ENCODE results near the gene SLC22A31. TPM values are rescaled to one million over a fixed set of nuclear protein-coding genes. Genes with fewer than 3 reads are reported as not detected.
"Not testable (repeated sequence)": the region's sequence is repeated elsewhere in the genome, so short reads cannot be mapped to it uniquely, and the experiment has no call there.

The SLC22A31 gene
- total RNA-seq, 1 donor from 2014 or later = 0.26 TPM

GRCh38 chr16:89195521-89196171, 4.7 kb downstream of the SLC22A31 start:
- FAIRE-seq (no peak), DNase-seq (ENCODE audit: low read depth) (no peak)
- Histone ChIP-seq H3K27me3 (ENCODE audit: control insufficient read depth, insufficient read depth, low read length) (peaks cover 19% of the 10 kb centered on the region), H3K4me3 (ENCODE audit: low read depth, low read length) (no peak overlapping the region), H3K36me3 (ENCODE audit: control insufficient read depth, insufficient read depth, low read length) (no peaks in the 10 kb centered on the region)
- no peak for TF ChIP-seq CTCF (IDR thresholded peaks at IDR 0.05; ENCODE audit: insufficient read depth, low read length, severe bottlenecking)

GRCh38 chr16:89194340-89195311, 5.7 kb downstream of the SLC22A31 start:
- no peaks in the 10 kb centered on the region for H3K36me3 ChIP-seq (ENCODE audit: control insufficient read depth, insufficient read depth, low read length)
- peaks cover 9% of the 10 kb centered on the region for H3K27me3 ChIP-seq (ENCODE audit: control insufficient read depth, insufficient read depth, low read length)
- no peak for DNase-seq (ENCODE audit: low read depth)
- no peak for TF ChIP-seq CTCF (IDR thresholded peaks at IDR 0.05; ENCODE audit: insufficient read depth, low read length, severe bottlenecking)
- H3K4me3 ChIP-seq (ENCODE audit: low read depth, low read length) = no peak overlapping the region
- no peak for FAIRE-seq

- Histone ChIP-seq H3K27me3 (ENCODE audit: control insufficient read depth, insufficient read depth, low read length) (peaks cover 5% of the 10 kb centered on the region), H3K4me3 (ENCODE audit: low read depth, low read length) (no peak overlapping the region), H3K36me3 (ENCODE audit: control insufficient read depth, insufficient read depth, low read length) (no peaks in the 10 kb centered on the region)
- DNase-seq (ENCODE audit: low read depth) (no peak), FAIRE-seq (no peak)
- no peak for TF ChIP-seq CTCF (IDR thresholded peaks at IDR 0.05; ENCODE audit: insufficient read depth, low read length, severe bottlenecking)
Observed at GRCh38 chr16:89193576-89194293, 6.6 kb downstream of the SLC22A31 start.

- peaks cover 5% of the 10 kb centered on the region for H3K27me3 ChIP-seq (ENCODE audit: control insufficient read depth, insufficient read depth, low read length)
- TF ChIP-seq CTCF (IDR thresholded peaks at IDR 0.05; ENCODE audit: insufficient read depth, low read length, severe bottlenecking) = no peak
- FAIRE-seq = no peak
- H3K4me3 ChIP-seq (ENCODE audit: low read depth, low read length) = peak overlapping the region; percentile 4
- no peaks in the 10 kb centered on the region for H3K36me3 ChIP-seq (ENCODE audit: control insufficient read depth, insufficient read depth, low read length)
- DNase-seq (ENCODE audit: low read depth) = peak; percentile 27
Observed at GRCh38 chr16:89192956-89193575, 7.3 kb downstream of the SLC22A31 start.

GRCh38 chr16:89192186-89192955, 8.0 kb downstream of the SLC22A31 start:
- FAIRE-seq; H3K27me3 ChIP-seq (ENCODE audit: control insufficient read depth, insufficient read depth, low read length); H3K36me3 ChIP-seq (ENCODE audit: control insufficient read depth, insufficient read depth, low read length): not testable (repeated sequence)
- DNase-seq (ENCODE audit: low read depth) = peak; percentile 64
- H3K4me3 ChIP-seq (ENCODE audit: low read depth, low read length) = peak overlapping the region; percentile 37
